NCI-H510A treated with DMSO at 0.1 percent for 48 hours (cell line): ENCODE data around the gene ITGA6.

Experiments
- DNase-seq: peaks from one replicate; lab custom pipeline; 2025; lab: John Stamatoyannopoulos, UW

The ITGA6 gene

GRCh38 chr2:172465417-172466334 lies 38.3 kb downstream of the ITGA6 start:
- DNase-seq = peak; percentile 99

- DNase-seq = no peak
These were observed 40.0 kb downstream of the ITGA6 start for GRCh38 chr2:172467382-172467781.

GRCh38 chr2:172470958-172471922 lies 43.9 kb downstream of the ITGA6 start:
- DNase-seq = no peak

- DNase-seq = no peak
These were observed 45.2 kb downstream of the ITGA6 start for GRCh38 chr2:172472446-172473033.

GRCh38 chr2:172473167-172473566 lies 45.8 kb downstream of the ITGA6 start:
- no peak for DNase-seq

GRCh38 chr2:172478353-172478752 lies 51.0 kb downstream of the ITGA6 start:
- no peak for DNase-seq

- DNase-seq = no peak
These were observed 53.2 kb downstream of the ITGA6 start for GRCh38 chr2:172480301-172481218.

GRCh38 chr2:172481507-172482262 lies 54.3 kb downstream of the ITGA6 start:
- no peak for DNase-seq

GRCh38 chr2:172484253-172484652 lies 56.9 kb downstream of the ITGA6 start:
- DNase-seq = peak; percentile 48

GRCh38 chr2:172484706-172485105 lies 57.3 kb downstream of the ITGA6 start:
- DNase-seq = no peak

GRCh38 chr2:172488556-172488955 lies 61.2 kb downstream of the ITGA6 start:
- no peak for DNase-seq

GRCh38 chr2:172489681-172490080 lies 62.3 kb downstream of the ITGA6 start:
- no peak for DNase-seq

- no peak for DNase-seq
These were observed 68.8 kb downstream of the ITGA6 start for GRCh38 chr2:172496160-172496608.

- no peak for DNase-seq
These were observed 79.8 kb downstream of the ITGA6 start for GRCh38 chr2:172507199-172507598.

GRCh38 chr2:172510088-172510487 lies 82.7 kb downstream of the ITGA6 start:
- no peak for DNase-seq

- DNase-seq = no peak
These were observed 83.2 kb downstream of the ITGA6 start for GRCh38 chr2:172510548-172510947.

GRCh38 chr2:172512810-172513523 lies 85.6 kb downstream of the ITGA6 start:
- DNase-seq = no peak

- DNase-seq = no peak
These were observed 86.1 kb downstream of the ITGA6 start for GRCh38 chr2:172513524-172513900.

GRCh38 chr2:172513935-172514586 lies 86.7 kb downstream of the ITGA6 start:
- DNase-seq = no peak
